ENCODE measurements around the gene VWA2. TPM values are rescaled to one million over a fixed set of nuclear protein-coding genes. Genes with fewer than 3 reads are reported as not detected.

Gene VWA2
- total and polyA plus RNA-seq, 2 of the 4 experiments (the other 2 are of a cell fraction): not detected

DNA sequence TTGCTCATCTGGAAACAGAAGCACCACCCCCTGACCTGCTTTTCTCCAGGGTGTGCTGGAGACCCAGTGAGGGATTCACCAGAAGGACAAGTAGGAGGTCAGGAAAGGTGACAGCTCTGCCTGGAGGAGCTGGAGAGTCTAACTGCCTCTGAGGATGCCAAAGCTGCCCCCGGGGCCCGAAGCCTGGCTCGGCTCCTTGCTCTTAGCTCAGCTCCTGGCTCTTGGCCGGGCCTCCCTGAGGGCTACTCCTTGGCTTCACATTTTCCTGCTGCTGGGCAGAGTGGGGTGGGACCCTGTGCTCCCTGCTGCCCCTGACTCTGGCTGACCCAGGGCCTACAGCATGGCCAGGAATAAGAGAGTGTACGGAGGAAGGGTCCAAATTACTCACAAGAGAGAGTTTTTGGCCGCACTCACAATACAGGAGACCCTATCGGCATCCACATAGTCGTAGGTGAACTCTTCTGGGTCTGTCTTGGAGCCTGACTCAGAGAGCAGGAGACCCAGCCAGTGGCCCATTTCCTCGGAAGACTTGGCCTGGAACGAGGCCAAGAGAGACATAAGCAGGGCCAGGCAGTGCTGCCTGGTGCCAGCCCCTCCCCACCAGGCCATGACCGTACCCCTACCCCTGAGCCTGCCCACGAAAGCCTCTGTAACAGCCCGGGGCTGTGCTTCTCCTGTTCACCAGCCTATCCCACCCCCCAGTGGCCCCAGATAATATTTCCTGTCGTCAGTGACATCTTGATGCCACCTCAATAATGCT is 63.1 kb downstream of the VWA2 start:
- ATAC-seq (ENCODE audit: low read depth) (no peak), DNase-seq (no peak)
- H2AK5ac ChIP-seq (ENCODE audit: low read depth, low read length): no peak overlapping the region; the same call in 1 of the 2 replicates
- H3K9me3 ChIP-seq (ENCODE audit: control insufficient read depth, insufficient read depth, low read length): no peaks in the 10 kb centered on the region
- H2BK15ac ChIP-seq (ENCODE audit: low read depth, low read length): no peak overlapping the region
- no peak overlapping the region for H3K14ac ChIP-seq (replicated peaks; ENCODE audit: low read depth, low read length)
- no peak overlapping the region for H4K5ac ChIP-seq (ENCODE audit: low read depth, low read length)
- peaks cover 10% of the 10 kb centered on the region for H3K4me1 ChIP-seq (ENCODE audit: control insufficient read depth, insufficient read depth, low read length)
- H3K36me3 ChIP-seq (ENCODE audit: control insufficient read depth, insufficient read depth, low read length): no peaks in the 10 kb centered on the region
- no peak overlapping the region for H3K4me2 ChIP-seq (ENCODE audit: low read depth, low read length)
- ChIA-PET CTCF (no interaction called here), POLR2A (ENCODE audit: unreplicated experiment) (no interaction called here)
- no peak overlapping the region for H3K27ac ChIP-seq (ENCODE audit: insufficient read depth, low read length)
- H3K4me3 ChIP-seq (ENCODE audit: insufficient read depth, low read depth, low read length): no peak overlapping the region
- intact Hi-C loops (cut with micrococcal nuclease): loop anchor here (5.0 to 10.0 kb wide), 5 partner anchors 333 to 825 kb away; no protein-coding TSS in a partner anchor
- H3K27me3 ChIP-seq (ENCODE audit: control insufficient read depth, insufficient read depth, low read length): peaks cover 12% of the 10 kb centered on the region
- no peak overlapping the region for H3K18ac ChIP-seq (ENCODE audit: low read depth, low read length)
- no peaks in the 10 kb centered on the region for H3K79me1 ChIP-seq (ENCODE audit: low read depth in 1 of 2, low read length in 2 of 2)
- H3K9me1 ChIP-seq (ENCODE audit: insufficient read depth, low read length): peaks cover 5% of the 10 kb centered on the region
- no peak overlapping the region for H3K56ac ChIP-seq (ENCODE audit: extremely low read depth, insufficient read depth, low read length)
- no TSS peak for BruUV-seq (replicated peaks)
- H4K91ac ChIP-seq (ENCODE audit: insufficient read depth, low read depth, low read length): no peak overlapping the region
- H2AK9ac ChIP-seq (replicated peaks; ENCODE audit: low read depth, low read length, poor library complexity): no peak overlapping the region
- H3K23ac ChIP-seq (ENCODE audit: low read depth, low read length): no peak overlapping the region
- H3K4ac ChIP-seq (ENCODE audit: low read depth, low read length): no peak overlapping the region
- peak overlapping the region; percentile 32 for H2AFZ ChIP-seq (replicated peaks; ENCODE audit: low read length, poor library complexity)
- peaks cover 4% of the 10 kb centered on the region; the same call in 1 of the 2 replicates for H4K20me1 ChIP-seq (ENCODE audit: insufficient read depth, low read length)
- no peak overlapping the region for H4K8ac ChIP-seq (ENCODE audit: low read depth in 2 of 2, low read length in 2 of 2)
- dilution Hi-C loops (cut with HindIII; ENCODE audit: low sequenced_read_pairs, unreplicated experiment): no loop called here
- no peak overlapping the region for H2BK5ac ChIP-seq (ENCODE audit: low read depth, low read length, poor library complexity, severe bottlenecking)
- no peak overlapping the region for H3K9ac ChIP-seq (ENCODE audit: low read depth, low read length)
- no peak overlapping the region for H2BK20ac ChIP-seq (ENCODE audit: low read depth, low read length)
- WGBS, 2 experiments (ENCODE audit: extremely low coverage in 2 of 2, insufficient read length in 1 of 2): 73% methylated on average over 3 of the region's 14 CpGs; no CpG with 5 or more reads in 1 of the 2 experiments
- TF ChIP-seq BHLHE40 (IDR thresholded peaks at IDR 0.05; ENCODE audit: low read depth, low read length) (no peak), CEBPB (IDR thresholded peaks at IDR 0.05; ENCODE audit: low read depth, low read length) (no peak), MAZ (IDR thresholded peaks at IDR 0.05; ENCODE audit: borderline replicate concordance, low read depth, low read length) (no peak), CHD1 (IDR thresholded peaks at IDR 0.05; ENCODE audit: low read depth, low read length) (no peak), RCOR1 (IDR thresholded peaks at IDR 0.05; ENCODE audit: insufficient replicate concordance, low read length) (no peak), FOS (IDR thresholded peaks at IDR 0.05; ENCODE audit: low read depth, low read length) (no peak), RFX5 (IDR thresholded peaks at IDR 0.05; ENCODE audit: low read depth, low read length) (no peak), NFE2L2 (IDR thresholded peaks at IDR 0.05; ENCODE audit: low read depth, low read length) (no peak), POLR2A (IDR thresholded peaks at IDR 0.05; ENCODE audit: low read depth, low read length) (no peak)
- TF ChIP-seq, protein P1, sequence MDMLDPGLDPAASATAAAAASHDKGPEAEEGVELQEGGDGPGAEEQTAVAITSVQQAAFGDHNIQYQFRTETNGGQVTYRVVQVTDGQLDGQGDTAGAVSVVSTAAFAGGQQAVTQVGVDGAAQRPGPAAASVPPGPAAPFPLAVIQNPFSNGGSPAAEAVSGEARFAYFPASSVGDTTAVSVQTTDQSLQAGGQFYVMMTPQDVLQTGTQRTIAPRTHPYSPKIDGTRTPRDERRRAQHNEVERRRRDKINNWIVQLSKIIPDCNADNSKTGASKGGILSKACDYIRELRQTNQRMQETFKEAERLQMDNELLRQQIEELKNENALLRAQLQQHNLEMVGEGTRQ (IDR thresholded peaks at IDR 0.05; ENCODE audit: low read depth, low read length): no peak
- TF ChIP-seq, protein P2, sequence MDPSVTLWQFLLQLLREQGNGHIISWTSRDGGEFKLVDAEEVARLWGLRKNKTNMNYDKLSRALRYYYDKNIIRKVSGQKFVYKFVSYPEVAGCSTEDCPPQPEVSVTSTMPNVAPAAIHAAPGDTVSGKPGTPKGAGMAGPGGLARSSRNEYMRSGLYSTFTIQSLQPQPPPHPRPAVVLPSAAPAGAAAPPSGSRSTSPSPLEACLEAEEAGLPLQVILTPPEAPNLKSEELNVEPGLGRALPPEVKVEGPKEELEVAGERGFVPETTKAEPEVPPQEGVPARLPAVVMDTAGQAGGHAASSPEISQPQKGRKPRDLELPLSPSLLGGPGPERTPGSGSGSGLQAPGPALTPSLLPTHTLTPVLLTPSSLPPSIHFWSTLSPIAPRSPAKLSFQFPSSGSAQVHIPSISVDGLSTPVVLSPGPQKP (IDR thresholded peaks at IDR 0.05; ENCODE audit: borderline replicate concordance, low read depth, low read length): no peak
- TF ChIP-seq, protein P3, sequence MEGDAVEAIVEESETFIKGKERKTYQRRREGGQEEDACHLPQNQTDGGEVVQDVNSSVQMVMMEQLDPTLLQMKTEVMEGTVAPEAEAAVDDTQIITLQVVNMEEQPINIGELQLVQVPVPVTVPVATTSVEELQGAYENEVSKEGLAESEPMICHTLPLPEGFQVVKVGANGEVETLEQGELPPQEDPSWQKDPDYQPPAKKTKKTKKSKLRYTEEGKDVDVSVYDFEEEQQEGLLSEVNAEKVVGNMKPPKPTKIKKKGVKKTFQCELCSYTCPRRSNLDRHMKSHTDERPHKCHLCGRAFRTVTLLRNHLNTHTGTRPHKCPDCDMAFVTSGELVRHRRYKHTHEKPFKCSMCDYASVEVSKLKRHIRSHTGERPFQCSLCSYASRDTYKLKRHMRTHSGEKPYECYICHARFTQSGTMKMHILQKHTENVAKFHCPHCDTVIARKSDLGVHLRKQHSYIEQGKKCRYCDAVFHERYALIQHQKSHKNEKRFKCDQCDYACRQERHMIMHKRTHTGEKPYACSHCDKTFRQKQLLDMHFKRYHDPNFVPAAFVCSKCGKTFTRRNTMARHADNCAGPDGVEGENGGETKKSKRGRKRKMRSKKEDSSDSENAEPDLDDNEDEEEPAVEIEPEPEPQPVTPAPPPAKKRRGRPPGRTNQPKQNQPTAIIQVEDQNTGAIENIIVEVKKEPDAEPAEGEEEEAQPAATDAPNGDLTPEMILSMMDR (conservative IDR thresholded peaks at IDR 0.05; ENCODE audit: low read depth, low read length): no peak
- in situ Hi-C loops (cut with MboI; ENCODE audit: low sequenced_read_pairs): loop anchor here (5.0 to 10.0 kb wide), 3 partner anchors 245 to 823 kb away; no protein-coding TSS in a partner anchor
- H2BK120ac ChIP-seq (ENCODE audit: low read depth, low read length): no peak overlapping the region
